ENCODE measurements around the gene PRKCA. TPM values are rescaled to one million over a fixed set of nuclear protein-coding genes. Genes with fewer than 3 reads are reported as not detected.

PRKCA gene
- total and polyA plus RNA-seq, 10 of the 15 experiments (the other 5 are each of a cell fraction or from before 2014, with no cell fraction given), result 0.11 to 14.6 (median 0.72) TPM

- Histone ChIP-seq H3K9me3 (replicated peaks; ENCODE audit: control insufficient read depth, insufficient read depth, low read length) (no peaks in the 10 kb centered on the region), H3K79me2 (ENCODE audit: control insufficient read depth, insufficient read depth, low read length) (no peaks in the 10 kb centered on the region), H4K20me1 (ENCODE audit: control insufficient read depth, insufficient read depth) (no peaks in the 10 kb centered on the region), H2AFZ (ENCODE audit: control insufficient read depth, low read depth, low read length) (no peak overlapping the region), H3K27me3 (replicated peaks in 1 of 2; ENCODE audit: control insufficient read depth in 2 of 2, insufficient read depth in 2 of 2, low read length in 1 of 2) (peaks cover 0 to 2% of the 10 kb centered on the region in 2 experiments; a peak in 1 of 4 replicates), H3K36me3 (ENCODE audit: control insufficient read depth in 2 of 2, insufficient read depth in 2 of 2, low read length in 1 of 2) (no peaks in the 10 kb centered on the region), H3K27ac (ENCODE audit: control insufficient read depth, insufficient read depth) (no peak overlapping the region), H3K9ac (ENCODE audit: control insufficient read depth, insufficient read depth, low read length) (no peak overlapping the region), H3K4me1 (ENCODE audit: control insufficient read depth, insufficient read depth, low read length) (no peaks in the 10 kb centered on the region), H3K4me3 (no peak overlapping the region), H3K4me2 (ENCODE audit: control insufficient read depth, insufficient read depth) (no peak overlapping the region)
- ChIA-PET POLR2A (no interaction called here), CTCF (interaction anchor here (0.7 kb wide), 1 partner anchor 85 kb away, joined by 3 read pairs; no protein-coding TSS in a partner anchor), SMC1A (ENCODE audit: uncharacterized antibody, unreplicated experiment) (no interaction called here), RAD21 (ENCODE audit: unreplicated experiment) (no interaction called here)
- intact Hi-C loops (cut with micrococcal nuclease; ENCODE audit: unreplicated experiment) (no loop called here), in situ Hi-C loops (cut with MboI) (no loop called here)
- ATAC-seq, result no peak
- no TSS peak for BruUV-seq (replicated peaks)
- no peak for DNase-seq (ENCODE audit: low read depth, low spot score)
- FAIRE-seq, result no peak
- 63% methylated on average over 2 of the region's 2 CpGs for WGBS (ENCODE audit: insufficient coverage, insufficient replicate concordance, low lambda C conversion rate, missing lambda C conversion rate)
- TF ChIP-seq IRF5 (IDR thresholded peaks at IDR 0.05; ENCODE audit: borderline replicate concordance) (no peak), EGR1 (IDR thresholded peaks at IDR 0.05; ENCODE audit: borderline replicate concordance in 1 of 2, low read depth in 2 of 2, low read length in 2 of 2) (no peak), SIX5 (IDR thresholded peaks at IDR 0.05; ENCODE audit: low read depth, low read length, severe bottlenecking) (no peak), BHLHE40 (IDR thresholded peaks at IDR 0.05; ENCODE audit: borderline replicate concordance in 1 of 2, low read depth in 2 of 2, low read length in 1 of 2) (no peak), NFIC (IDR thresholded peaks at IDR 0.05; ENCODE audit: low read depth, low read length) (no peak), NFXL1 (IDR thresholded peaks at IDR 0.05; ENCODE audit: borderline replicate concordance) (no peak), TAF1 (IDR thresholded peaks at IDR 0.05; ENCODE audit: borderline replicate concordance, low read depth, low read length) (no peak), TCF12 (IDR thresholded peaks at IDR 0.05; ENCODE audit: low read depth, low read length) (no peak), MYB (IDR thresholded peaks at IDR 0.05; ENCODE audit: borderline replicate concordance, low read depth, low read length) (no peak), REST (IDR thresholded peaks at IDR 0.05; ENCODE audit: low read depth, low read length) (no peak), ELK1 (IDR thresholded peaks at IDR 0.05; ENCODE audit: low read depth, low read length) (no peak), ASH2L (IDR thresholded peaks at IDR 0.05; ENCODE audit: borderline replicate concordance, low read depth) (no peak), RELA (IDR thresholded peaks at IDR 0.05; ENCODE audit: borderline replicate concordance, partially characterized antibody) (no peak), ZBTB40 (IDR thresholded peaks at IDR 0.05; ENCODE audit: borderline replicate concordance) (no peak)
Observed at GRCh38 chr17:66285149-66285548, 17.3 kb upstream of the PRKCA start.

All from GM12878 (cell line).